Measurements from ENCODE around the gene ASPDH. TPM values are rescaled to one million over a fixed set of nuclear protein-coding genes. Genes with fewer than 3 reads are reported as not detected.
"Not testable (repeated sequence)": the region's sequence is repeated elsewhere in the genome, so short reads cannot be mapped to it uniquely, and the experiment has no call there.

The ASPDH gene
- total and polyA plus RNA-seq, 7 experiments from 2014 or later, result not detected

GRCh38 chr19:50531171-50531612, 17.5 kb upstream of the ASPDH start:
- Mint-ChIP-seq H3K4me1 (no peaks in the 10 kb centered on the region), H3K36me3 (peaks cover 0 to 14% (median 4%) of the 10 kb centered on the region in 5 donors), H3K27ac (no peak overlapping the region), H3K4me3 (no peak overlapping the region), H3K27me3 (peaks cover 0 to 51% (median 21%) of the 10 kb centered on the region in 5 donors), H3K9me3 (peaks cover 0 to 15% (median 10%) of the 10 kb centered on the region in 11 donors)
- intact Hi-C loops (cut with micrococcal nuclease), result no loop called here
- Histone ChIP-seq H3K27ac (ENCODE audit: low read depth, low read length) (no peak overlapping the region), H3K4me3 (ENCODE audit: low read length) (no peak overlapping the region), H3K36me3 (ENCODE audit: control insufficient read depth in 2 of 3, insufficient read depth in 3 of 3, low read length in 3 of 3) (no peaks in the 10 kb centered on the region), H3K4me1 (ENCODE audit: control insufficient read depth in 2 of 2, insufficient read depth in 2 of 2, low read length in 2 of 2) (no peaks in the 10 kb centered on the region), H3K9me3 (ENCODE audit: control insufficient read depth in 2 of 3, low read length in 3 of 3) (no peaks in the 10 kb centered on the region), H3K27me3 (ENCODE audit: control insufficient read depth in 2 of 2, insufficient read depth in 2 of 2, low read length in 2 of 2) (no peaks in the 10 kb centered on the region)
- no peak for ATAC-seq
- POLR2A ChIA-PET, result no interaction called here
- CTCF ChIA-PET, result no interaction called here
- no peak for DNase-seq

GRCh38 chr19:50528052-50528451, 14.3 kb upstream of the ASPDH start:
- H3K36me3 Mint-ChIP-seq; POLR2A ChIA-PET; H3K9me3 Mint-ChIP-seq; intact Hi-C loops (cut with micrococcal nuclease); H3K27me3 ChIP-seq (ENCODE audit: control insufficient read depth in 2 of 2, insufficient read depth in 2 of 2, low read length in 2 of 2); H3K4me1 Mint-ChIP-seq; CTCF ChIA-PET; H3K4me3 Mint-ChIP-seq; DNase-seq; H3K4me3 ChIP-seq (ENCODE audit: low read length); ATAC-seq; H3K9me3 ChIP-seq (ENCODE audit: control insufficient read depth in 2 of 3, low read length in 3 of 3); H3K36me3 ChIP-seq (ENCODE audit: control insufficient read depth in 2 of 3, insufficient read depth in 3 of 3, low read length in 3 of 3); H3K27ac ChIP-seq (ENCODE audit: low read depth, low read length); H3K27ac Mint-ChIP-seq; H3K4me1 ChIP-seq (ENCODE audit: control insufficient read depth in 2 of 2, insufficient read depth in 2 of 2, low read length in 2 of 2): not testable (repeated sequence)
- H3K27me3 Mint-ChIP-seq, result peaks cover 0 to 48% (median 16%) of the 10 kb centered on the region in 5 donors

DNA sequence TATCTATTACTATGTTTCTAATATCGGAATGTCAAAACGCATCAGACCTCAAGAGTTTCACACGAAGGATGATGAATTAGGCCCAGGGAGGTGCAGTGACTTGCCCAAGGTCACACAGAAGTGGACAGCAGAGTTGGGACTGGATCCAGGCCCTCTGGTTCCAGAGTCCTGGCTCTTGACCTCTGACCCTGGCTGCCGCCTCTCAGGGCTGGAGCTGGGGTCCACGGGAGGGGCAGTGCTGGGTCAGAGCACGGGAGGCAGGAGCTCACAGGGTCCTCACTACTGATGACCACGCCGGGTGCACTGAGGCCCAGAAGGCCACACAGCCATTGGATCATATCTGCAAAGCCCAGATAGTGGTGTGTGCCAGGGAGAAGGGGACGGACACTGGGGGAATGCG, 9.2 kb upstream of the ASPDH start:
- Histone ChIP-seq H3K4me3 (ENCODE audit: low read length) (no peak overlapping the region), H3K27me3 (ENCODE audit: control insufficient read depth in 2 of 2, insufficient read depth in 2 of 2, low read length in 2 of 2) (no peaks in the 10 kb centered on the region), H3K4me1 (ENCODE audit: control insufficient read depth in 2 of 2, insufficient read depth in 2 of 2, low read length in 2 of 2) (no peaks in the 10 kb centered on the region), H3K9me3 (ENCODE audit: control insufficient read depth in 2 of 3, low read length in 3 of 3) (no peaks in the 10 kb centered on the region), H3K36me3 (ENCODE audit: control insufficient read depth in 2 of 3, insufficient read depth in 3 of 3, low read length in 3 of 3) (no peaks in the 10 kb centered on the region), H3K27ac (ENCODE audit: low read depth, low read length) (no peak overlapping the region)
- intact Hi-C loops (cut with micrococcal nuclease), result no loop called here
- CTCF ChIA-PET, result no interaction called here
- no peaks in the 10 kb centered on the region for H3K36me3 Mint-ChIP-seq
- no peak for DNase-seq
- no peaks in the 10 kb centered on the region for H3K9me3 Mint-ChIP-seq
- no peak for ATAC-seq
- H3K27ac Mint-ChIP-seq, result no peak overlapping the region
- H3K27me3 Mint-ChIP-seq, result peaks cover 0 to 9% (median 7%) of the 10 kb centered on the region in 5 donors
- POLR2A ChIA-PET, result no interaction called here
- no peaks in the 10 kb centered on the region for H3K4me1 Mint-ChIP-seq
- H3K4me3 Mint-ChIP-seq, result no peak overlapping the region

GRCh38 chr19:50520822-50521465, 7.2 kb upstream of the ASPDH start:
- ATAC-seq (no peak), DNase-seq (no peak)
- H3K4me3 ChIP-seq (ENCODE audit: low read length), result no peak overlapping the region
- no peaks in the 10 kb centered on the region for H3K36me3 ChIP-seq (ENCODE audit: control insufficient read depth in 2 of 3, insufficient read depth in 3 of 3, low read length in 3 of 3)
- ChIA-PET POLR2A (no interaction called here), CTCF (no interaction called here)
- Mint-ChIP-seq H3K4me1 (no peaks in the 10 kb centered on the region), H3K4me3 (no peak overlapping the region), H3K9me3 (no peaks in the 10 kb centered on the region), H3K27ac (no peak overlapping the region), H3K36me3 (no peaks in the 10 kb centered on the region), H3K27me3 (peaks cover 0 to 7% (median 2%) of the 10 kb centered on the region in 5 donors)
- no peak overlapping the region for H3K27ac ChIP-seq (ENCODE audit: low read depth, low read length)
- H3K4me1 ChIP-seq (ENCODE audit: control insufficient read depth in 2 of 2, insufficient read depth in 2 of 2, low read length in 2 of 2), result no peaks in the 10 kb centered on the region
- no peaks in the 10 kb centered on the region for H3K9me3 ChIP-seq (ENCODE audit: control insufficient read depth in 2 of 3, low read length in 3 of 3)
- no peaks in the 10 kb centered on the region for H3K27me3 ChIP-seq (ENCODE audit: control insufficient read depth in 2 of 2, insufficient read depth in 2 of 2, low read length in 2 of 2)
- intact Hi-C loops (cut with micrococcal nuclease), result no loop called here

DNA sequence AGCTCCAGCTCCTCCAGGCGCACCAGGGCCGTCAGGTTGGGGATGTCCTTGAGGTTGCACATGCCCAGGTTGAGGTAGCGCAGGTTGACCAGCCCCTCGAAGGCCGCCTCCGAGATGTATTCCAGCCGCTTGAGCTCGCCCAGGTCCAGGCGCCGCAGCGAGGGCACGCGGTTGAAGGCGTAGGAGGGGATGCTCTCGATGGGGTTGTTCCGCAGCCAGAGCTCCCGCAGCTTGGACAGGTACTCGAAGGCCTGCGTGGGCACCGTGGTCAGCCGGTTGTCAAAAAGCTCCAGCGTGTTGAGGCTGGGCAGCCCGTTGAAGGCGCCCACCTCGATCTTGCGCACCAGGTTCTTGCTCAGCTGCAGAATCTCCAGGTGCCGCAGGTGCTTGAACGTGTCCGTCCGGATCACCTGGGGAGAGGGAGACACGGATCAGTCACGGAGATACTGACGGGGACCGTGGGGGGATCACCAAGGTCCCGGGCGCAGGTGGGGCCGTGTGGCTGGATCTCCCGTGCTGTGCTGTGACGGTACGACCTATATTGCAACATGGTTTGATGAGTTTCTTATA, 5.4 kb upstream of the ASPDH start:
- H3K4me3 ChIP-seq (ENCODE audit: low read length), result no peak overlapping the region
- H3K9me3 ChIP-seq (ENCODE audit: control insufficient read depth in 2 of 3, low read length in 3 of 3), result no peaks in the 10 kb centered on the region
- no peaks in the 10 kb centered on the region for H3K36me3 Mint-ChIP-seq
- POLR2A ChIA-PET, result no interaction called here
- no peaks in the 10 kb centered on the region for H3K4me1 ChIP-seq (ENCODE audit: control insufficient read depth in 2 of 2, insufficient read depth in 2 of 2, low read length in 2 of 2)
- CTCF ChIA-PET, result no interaction called here
- H3K4me3 Mint-ChIP-seq, result no peak overlapping the region
- no peaks in the 10 kb centered on the region for H3K27me3 ChIP-seq (ENCODE audit: control insufficient read depth in 2 of 2, insufficient read depth in 2 of 2, low read length in 2 of 2)
- peak overlapping the region in 1 of 9 donors; percentile 14 for H3K27ac Mint-ChIP-seq
- DNase-seq (no peak), ATAC-seq (no peak)
- H3K27me3 Mint-ChIP-seq, result peaks cover 0 to 12% (median 7%) of the 10 kb centered on the region in 5 donors
- intact Hi-C loops (cut with micrococcal nuclease), result no loop called here
- no peaks in the 10 kb centered on the region for H3K4me1 Mint-ChIP-seq
- H3K27ac ChIP-seq (ENCODE audit: low read depth, low read length), result no peak overlapping the region
- no peaks in the 10 kb centered on the region for H3K36me3 ChIP-seq (ENCODE audit: control insufficient read depth in 2 of 3, insufficient read depth in 3 of 3, low read length in 3 of 3)
- H3K9me3 Mint-ChIP-seq, result no peaks in the 10 kb centered on the region

DNA sequence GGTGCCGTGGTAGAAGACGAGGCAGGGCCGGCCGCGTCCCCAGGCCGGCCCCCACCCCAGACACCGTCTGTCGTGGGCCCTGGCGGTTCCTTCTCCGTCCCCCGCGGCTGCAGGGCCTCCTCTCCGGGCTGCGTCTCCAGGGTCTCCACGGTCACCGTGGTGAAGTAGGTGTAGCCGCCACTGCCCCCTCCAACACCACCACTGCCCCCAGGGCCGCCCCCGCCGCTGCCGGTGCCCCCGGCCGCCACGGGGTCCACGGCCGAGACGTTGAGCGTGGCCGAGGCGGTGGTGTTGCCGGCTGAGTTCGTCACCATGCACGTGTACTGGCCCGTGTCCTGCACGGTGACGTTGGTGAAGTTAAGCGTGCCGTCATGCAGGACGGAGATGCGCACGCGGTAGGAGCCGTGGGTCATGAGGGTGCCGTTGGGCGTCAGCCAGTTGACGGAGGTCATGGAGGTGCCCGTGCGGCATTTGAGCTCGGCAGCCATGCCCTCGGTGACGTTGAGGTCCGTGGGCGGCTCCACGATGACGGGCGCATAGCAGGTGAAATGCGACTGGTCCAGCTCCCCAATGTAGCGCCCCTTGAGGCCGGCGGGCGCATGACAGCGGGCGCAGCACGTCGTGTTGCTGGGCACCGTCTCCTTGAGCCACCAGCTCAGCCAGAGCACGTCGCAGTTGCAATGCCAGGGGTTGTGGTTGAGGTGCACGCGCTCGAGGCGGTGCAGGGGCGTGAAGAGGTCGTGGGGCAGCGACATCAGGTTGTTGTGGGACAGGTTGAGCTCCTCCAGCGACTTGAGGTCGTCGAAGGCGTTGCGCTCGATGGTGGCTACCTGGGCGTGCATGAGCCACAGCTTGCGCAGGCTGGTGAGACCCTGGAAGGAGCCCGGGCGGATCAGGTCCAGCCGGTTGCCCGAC, 4.6 kb upstream of the ASPDH start:
- H3K27ac Mint-ChIP-seq, result no peak overlapping the region
- Histone ChIP-seq H3K36me3 (ENCODE audit: control insufficient read depth in 2 of 3, insufficient read depth in 3 of 3, low read length in 3 of 3) (no peaks in the 10 kb centered on the region), H3K4me1 (ENCODE audit: control insufficient read depth in 2 of 2, insufficient read depth in 2 of 2, low read length in 2 of 2) (no peaks in the 10 kb centered on the region), H3K4me3 (ENCODE audit: low read length) (no peak overlapping the region), H3K9me3 (ENCODE audit: control insufficient read depth in 2 of 3, low read length in 3 of 3) (no peaks in the 10 kb centered on the region), H3K27ac (ENCODE audit: low read depth, low read length) (no peak overlapping the region), H3K27me3 (ENCODE audit: control insufficient read depth in 2 of 2, insufficient read depth in 2 of 2, low read length in 2 of 2) (no peaks in the 10 kb centered on the region)
- ATAC-seq, result no peak
- H3K36me3 Mint-ChIP-seq, result no peaks in the 10 kb centered on the region
- no peaks in the 10 kb centered on the region for H3K9me3 Mint-ChIP-seq
- intact Hi-C loops (cut with micrococcal nuclease), result no loop called here
- ChIA-PET POLR2A (no interaction called here), CTCF (no interaction called here)
- no peak for DNase-seq
- H3K27me3 Mint-ChIP-seq, result peaks cover 0 to 14% (median 7%) of the 10 kb centered on the region in 5 donors
- H3K4me1 Mint-ChIP-seq, result peaks cover 0 to 2% (median 0%) of the 10 kb centered on the region in 7 donors
- no peak overlapping the region for H3K4me3 Mint-ChIP-seq

Data from naive thymus-derived CD4-positive, alpha-beta T cell (primary cell).